Adrenal gland (tissue), 5 donors: Measurements from ENCODE around the gene PKP2.

Experiments
- POLR2A ChIP-seq, 2 donors: fragments of 450-650 bp; IDR thresholded peaks; one replicate each; pipeline ENCODE4 v1.6.1; 2017; ENCODE audit warnings: antibody characterized with exemption in 2 of 2, mild to moderate bottlenecking in 2 of 2, moderate library complexity in 1 of 2
- TF ChIP-seq, protein P1 (sequence below), 6 experiments: fragments of 450-650 bp in 4 of 6; fragments of 200-600 bp in 2 of 6; sonication (generic) in 1 of 6; IDR thresholded peaks; 1 replicate in 5 of 6; 2 replicates in 1 of 6; pipeline versions ENCODE4 v1.5.1 to v1.8.0; 2016 to 2021; ENCODE audit warnings: antibody characterized with exemption in 6 of 6, mild to moderate bottlenecking in 2 of 6, moderate library complexity in 1 of 6
- donor health status: DM: no; HTN: no; CAD: no.

GRCh38 chr12:32828552-32828951, 68.0 kb downstream of the PKP2 start:
- TF ChIP-seq, protein P1, sequence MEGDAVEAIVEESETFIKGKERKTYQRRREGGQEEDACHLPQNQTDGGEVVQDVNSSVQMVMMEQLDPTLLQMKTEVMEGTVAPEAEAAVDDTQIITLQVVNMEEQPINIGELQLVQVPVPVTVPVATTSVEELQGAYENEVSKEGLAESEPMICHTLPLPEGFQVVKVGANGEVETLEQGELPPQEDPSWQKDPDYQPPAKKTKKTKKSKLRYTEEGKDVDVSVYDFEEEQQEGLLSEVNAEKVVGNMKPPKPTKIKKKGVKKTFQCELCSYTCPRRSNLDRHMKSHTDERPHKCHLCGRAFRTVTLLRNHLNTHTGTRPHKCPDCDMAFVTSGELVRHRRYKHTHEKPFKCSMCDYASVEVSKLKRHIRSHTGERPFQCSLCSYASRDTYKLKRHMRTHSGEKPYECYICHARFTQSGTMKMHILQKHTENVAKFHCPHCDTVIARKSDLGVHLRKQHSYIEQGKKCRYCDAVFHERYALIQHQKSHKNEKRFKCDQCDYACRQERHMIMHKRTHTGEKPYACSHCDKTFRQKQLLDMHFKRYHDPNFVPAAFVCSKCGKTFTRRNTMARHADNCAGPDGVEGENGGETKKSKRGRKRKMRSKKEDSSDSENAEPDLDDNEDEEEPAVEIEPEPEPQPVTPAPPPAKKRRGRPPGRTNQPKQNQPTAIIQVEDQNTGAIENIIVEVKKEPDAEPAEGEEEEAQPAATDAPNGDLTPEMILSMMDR (IDR thresholded peaks at IDR 0.05), result no peak
- no peak for TF ChIP-seq POLR2A (IDR thresholded peaks at IDR 0.05)
